Germinal center (tissue), 1 donor: ENCODE results near the gene COASY.
"Not testable (repeated sequence)": the region's sequence is repeated elsewhere in the genome, so short reads cannot be mapped to it uniquely, and the experiment has no call there.

Source experiments
- DNase-seq: peaks from one replicate; pipeline ENCODE4 v3.0.0; 2012; ENCODE audit warnings: mixed read lengths, low spot score

The COASY gene

DNA sequence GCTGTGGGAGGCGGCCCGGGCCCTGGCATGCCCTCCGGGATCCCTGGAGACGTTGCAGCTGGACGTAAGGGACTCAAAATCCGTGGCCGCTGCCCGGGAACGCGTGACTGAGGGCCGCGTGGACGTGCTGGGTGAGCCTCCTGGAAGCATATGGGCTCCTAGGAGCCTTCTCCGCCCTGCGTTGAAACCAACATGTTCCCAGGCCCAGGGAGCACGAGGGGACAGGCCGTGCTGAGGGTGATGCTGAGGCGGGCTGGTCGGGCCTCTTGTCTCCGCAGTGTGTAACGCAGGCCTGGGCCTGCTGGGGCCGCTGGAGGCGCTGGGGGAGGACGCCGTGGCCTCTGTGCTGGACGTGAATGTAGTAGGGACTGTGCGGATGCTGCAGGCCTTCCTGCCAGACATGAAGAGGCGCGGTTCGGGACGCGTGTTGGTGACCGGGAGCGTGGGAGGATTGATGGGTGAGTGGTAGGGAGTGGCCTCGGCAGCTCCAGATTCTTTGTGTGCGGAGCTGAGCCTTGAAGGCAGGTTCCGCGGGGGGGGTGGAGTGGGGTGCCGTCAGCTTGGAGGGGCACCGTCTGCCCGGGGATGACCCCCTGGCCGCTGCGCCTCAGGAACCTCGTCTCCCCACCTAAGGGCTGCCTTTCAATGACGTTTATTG lies 8.7 kb upstream of the COASY start:
- no peak for DNase-seq

DNA sequence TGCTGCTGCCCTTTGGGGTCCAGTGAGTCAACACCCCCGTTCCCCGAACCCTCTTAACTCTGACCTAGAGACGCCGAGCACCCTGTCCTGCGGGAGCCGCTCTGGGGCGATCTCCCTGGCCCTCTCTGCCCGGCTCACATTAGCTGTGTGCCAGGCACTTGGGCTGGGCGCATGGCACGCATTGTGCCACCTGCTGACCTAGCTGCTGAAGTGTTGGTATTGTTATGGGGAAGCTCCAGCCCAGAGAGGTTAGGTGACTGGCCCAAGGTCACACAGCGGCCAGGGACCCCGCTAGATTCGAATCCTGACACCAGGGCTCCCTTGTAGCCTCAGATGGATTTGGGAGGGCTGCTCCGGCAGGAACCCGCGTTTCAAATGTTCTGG lies 8.1 kb upstream of the COASY start:
- no peak for DNase-seq

- peak; percentile 87 for DNase-seq
These were observed 7.5 kb upstream of the COASY start for GRCh38 chr17:42554250-42555121.

DNA sequence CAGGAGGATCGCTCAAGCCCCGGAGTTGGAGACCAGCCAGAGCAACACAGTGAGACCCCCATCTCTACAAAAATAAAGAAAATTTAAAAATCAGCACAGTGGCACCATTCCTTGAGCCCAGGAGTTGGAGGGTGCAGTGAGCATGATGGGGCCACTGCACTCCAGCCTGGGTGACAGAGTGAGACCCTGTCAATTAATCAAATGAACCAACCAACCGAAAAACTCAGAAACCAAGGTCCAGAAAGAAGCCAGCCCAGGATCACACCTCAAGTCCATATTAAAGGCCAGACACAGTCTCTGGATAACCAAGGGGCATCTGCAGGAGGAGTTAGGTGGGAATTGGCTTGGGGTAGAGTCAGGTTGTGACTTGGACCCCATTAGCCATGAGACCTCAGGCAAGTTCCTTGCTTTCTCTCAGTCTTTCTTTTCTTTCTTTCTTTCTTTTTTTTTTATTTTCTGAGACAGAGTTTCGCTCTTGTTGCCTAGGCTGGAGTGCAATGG lies 6.8 kb upstream of the COASY start:
- DNase-seq = no peak

DNA sequence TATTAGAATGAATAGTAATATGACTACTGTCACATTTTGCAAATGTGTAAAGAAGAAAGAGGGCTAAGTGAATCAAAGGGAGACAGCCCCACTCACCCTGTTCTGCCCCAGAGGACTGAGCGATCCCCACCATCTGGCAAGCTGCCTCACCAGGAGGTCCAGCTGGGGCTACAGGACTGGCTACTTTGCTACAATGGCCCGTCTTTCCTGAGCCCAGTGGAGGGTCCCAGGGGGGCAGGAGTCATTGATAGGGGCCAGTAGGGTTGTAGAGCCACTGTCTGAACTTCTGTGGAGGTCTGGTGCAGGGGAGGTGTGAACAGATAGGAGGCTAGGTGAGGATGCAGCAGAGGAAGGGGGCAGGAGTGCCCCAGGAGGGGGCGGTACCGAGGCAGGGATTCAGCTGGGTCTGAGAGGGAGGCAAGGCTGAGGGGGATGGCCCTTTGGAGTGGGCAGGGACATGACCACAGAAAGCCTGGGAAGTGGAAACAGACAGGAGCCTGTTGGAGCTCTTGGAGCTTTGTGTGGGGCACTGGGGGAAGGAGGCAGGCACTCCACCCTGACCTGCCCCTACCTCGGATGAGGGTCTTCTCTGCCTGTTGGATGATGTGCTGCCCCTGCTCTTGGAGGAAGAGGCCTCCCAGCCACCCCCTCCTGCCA lies 5.9 kb upstream of the COASY start:
- DNase-seq = not testable (repeated sequence)

- DNase-seq = no peak
These were observed 2.9 kb upstream of the COASY start for GRCh38 chr17:42559075-42559474.

GRCh38 chr17:42560246-42560645 lies 1.7 kb upstream of the COASY start:
- no peak for DNase-seq

- peak; percentile 28 for DNase-seq
These were observed 617 bp downstream of the COASY start for GRCh38 chr17:42562388-42563142.

GRCh38 chr17:42563143-42563509 lies 1.2 kb downstream of the COASY start:
- DNase-seq = no peak

DNA sequence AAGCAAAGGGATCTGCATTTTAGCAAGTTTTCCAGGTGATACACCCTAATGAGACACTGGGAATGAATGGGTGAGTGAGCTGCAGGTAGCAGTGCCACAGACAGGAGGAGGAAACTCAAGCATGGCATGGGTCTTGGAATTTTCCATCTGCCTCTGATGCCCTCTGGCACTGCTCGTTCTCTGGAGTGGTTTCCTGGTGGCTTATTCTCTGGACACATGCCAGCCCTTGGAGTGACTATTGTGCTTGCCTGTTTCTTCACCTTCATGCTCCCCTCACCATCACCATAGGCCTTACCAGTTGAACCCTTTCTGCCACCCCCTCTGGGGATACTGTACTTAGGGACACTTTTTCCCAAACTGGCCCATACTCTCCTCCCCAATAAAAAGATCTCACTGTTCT lies 1.6 kb downstream of the COASY start:
- no peak for DNase-seq

DNA sequence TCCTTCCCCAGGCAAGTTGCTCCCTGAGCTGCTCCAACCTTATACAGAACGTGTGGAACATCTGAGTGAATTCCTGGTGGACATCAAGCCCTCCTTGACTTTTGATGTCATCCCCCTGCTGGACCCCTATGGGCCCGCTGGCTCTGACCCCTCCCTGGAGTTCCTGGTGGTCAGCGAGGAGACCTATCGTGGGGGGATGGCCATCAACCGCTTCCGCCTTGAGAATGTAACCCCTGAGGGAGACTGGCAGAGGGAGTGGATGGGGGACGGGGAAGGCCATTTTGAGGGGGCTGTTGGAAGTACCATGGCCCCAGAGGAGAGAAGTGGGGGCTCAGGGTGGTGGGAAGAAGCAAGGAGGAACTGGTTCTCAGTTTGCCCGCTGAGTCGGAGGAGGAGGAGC lies 2.0 kb downstream of the COASY start:
- no peak for DNase-seq

- no peak for DNase-seq
These were observed 3.0 kb downstream of the COASY start for GRCh38 chr17:42564815-42565522.

DNA sequence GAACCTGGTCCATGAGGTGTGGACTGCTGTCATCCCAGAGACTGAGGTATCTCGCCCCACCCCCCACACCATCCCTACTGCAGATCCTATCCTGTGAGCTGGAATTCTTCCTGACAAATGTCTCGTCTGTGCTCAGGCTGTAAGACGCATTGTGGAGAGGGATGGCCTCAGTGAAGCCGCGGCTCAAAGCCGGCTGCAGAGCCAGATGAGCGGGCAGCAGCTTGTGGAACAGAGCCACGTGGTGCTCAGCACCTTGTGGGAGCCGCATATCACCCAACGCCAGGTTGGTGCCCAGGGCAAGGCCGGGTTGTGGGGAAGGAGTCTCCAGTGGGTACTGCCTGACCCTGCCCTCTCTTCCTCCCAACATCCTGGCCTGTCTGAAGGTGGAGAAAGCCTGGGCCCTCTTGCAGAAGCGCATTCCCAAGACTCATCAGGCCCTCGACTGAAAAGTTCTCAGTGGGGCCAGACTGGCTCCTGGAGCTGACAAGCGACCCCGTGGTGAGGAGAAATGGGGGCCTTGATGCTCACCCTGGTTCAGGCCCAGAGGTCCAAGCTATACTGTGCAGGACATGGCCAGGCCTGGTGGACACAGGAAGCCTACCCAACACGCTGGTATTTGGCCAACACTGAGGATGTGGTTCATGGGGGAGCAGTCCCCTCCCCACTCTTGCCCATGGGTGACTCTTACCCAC lies 3.7 kb downstream of the COASY start:
- DNase-seq = no peak

GRCh38 chr17:42566215-42566882 lies 4.4 kb downstream of the COASY start:
- DNase-seq = no peak

DNA sequence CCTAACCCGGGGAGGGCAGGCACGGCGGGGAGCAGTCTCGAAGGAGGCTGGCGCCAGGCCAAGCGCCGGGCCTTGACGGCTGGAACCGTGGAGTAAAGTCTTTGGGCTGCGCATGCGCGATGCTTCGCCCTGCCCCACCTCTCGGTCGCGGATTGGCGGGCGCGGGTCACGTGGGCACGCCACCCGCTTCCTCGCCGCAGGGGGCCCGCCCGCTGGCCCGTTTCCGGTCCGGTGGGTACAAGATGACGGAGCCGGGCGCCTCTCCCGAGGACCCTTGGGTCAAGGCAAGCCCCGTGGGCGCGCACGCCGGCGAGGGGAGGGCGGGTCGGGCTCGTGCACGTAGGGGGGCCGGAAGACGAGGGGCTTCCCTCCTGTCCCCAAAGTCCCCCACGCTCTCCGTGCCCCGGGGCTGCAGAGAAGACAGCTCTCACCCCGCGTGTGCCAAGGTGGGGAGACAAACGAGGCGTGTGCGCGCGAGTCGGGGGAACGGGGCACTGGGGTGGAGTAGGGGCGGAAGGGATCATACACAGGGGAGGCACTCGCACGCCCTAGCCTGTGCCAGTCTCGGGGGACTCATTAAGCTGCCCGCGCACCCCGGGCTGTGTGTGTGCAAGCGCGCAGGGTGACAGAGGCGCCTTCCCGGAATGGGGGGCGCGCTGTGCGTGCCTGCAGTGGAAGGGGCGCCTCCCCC lies 5.1 kb downstream of the COASY start, which contains the start of gene MLX:
MLX (plus strand) TSS at position 218 of the 691 bp plus-strand sequence; CDS start at position 243, 25 bp downstream.
- peak; percentile 100 for DNase-seq

DNA sequence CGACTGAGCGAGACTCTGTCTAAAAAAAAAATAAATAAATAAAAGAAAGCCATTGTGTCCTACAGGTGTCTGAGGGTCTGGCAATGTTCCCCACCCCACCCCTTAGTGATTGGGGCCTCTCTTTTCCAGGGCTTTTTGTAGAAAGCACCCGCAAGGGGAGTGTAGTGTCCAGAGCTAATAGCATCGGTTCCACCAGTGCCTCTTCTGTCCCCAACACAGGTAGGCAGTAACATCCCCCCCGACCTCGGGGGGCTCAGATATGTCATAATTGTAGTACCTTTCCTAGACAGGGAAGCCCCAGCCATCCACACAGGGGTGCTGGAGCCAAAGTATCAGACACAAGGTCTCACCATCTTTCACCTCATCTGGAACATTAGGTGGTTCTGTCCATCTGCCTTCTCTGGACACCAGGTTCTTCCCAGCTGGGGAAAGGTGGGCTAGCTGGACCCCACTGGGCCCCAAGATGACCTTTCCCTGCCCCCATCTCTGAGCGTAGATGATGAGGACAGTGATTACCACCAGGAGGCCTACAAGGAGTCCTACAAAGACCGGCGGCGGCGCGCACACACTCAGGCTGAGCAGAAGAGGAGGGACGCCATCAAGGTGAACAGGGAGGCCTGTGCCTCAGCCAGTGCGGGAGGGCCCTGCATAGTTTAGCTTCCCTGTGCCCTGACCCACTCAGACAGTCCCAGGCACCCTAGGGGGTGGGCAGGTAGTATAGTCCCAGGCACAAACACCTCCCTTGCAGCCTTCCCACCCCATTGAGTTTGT lies 6.6 kb downstream of the COASY start:
- no peak for DNase-seq

DNA sequence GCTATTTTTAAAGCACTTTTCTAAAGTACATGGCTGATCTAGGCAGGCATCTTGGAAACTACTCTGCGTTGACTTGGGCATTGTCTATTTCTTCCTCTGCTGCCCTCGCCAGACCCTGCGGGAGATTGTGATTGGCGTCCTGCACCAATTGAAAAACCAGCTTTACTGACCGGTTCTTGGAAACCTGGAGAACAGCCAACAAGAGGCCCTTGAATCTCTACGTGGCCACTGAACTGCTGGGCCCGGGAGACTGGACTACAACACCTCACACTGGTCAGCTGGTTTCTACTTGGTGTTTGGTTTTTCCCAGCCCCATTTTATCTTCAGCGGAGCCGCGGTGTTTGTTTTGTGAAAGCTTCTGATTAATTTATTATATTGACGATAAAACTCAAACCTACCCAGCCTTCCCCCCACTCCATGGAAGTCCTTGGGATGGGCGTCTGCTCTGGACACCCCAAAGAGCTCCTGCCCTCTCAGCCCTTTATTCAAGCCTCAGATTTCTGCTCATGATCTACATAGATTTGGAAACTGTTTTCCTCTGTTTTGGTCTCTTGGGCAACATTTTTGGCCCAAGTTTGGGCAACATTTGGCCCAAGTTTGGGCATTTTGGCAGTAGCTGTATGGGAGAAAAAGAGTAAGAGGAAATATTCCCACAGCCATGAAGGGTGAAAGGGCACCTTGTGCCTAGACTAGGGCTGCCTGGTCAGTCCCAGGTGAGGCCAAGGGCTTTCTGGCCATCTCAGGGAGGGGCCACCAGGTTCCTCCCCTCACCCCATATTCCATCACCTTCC lies 9.7 kb downstream of the COASY start:
- no peak for DNase-seq

GRCh38 chr17:42573095-42573494 lies 11.1 kb downstream of the COASY start:
- no peak for DNase-seq
